ENCODE data around the gene HSPA2. TPM values are rescaled to one million over a fixed set of nuclear protein-coding genes. Genes with fewer than 3 reads are reported as not detected.

Gene HSPA2
- total RNA-seq, 2 donors from 2014 or later, result 4.1 to 8.2 TPM

GRCh38 chr14:64572386-64573104, 32.0 kb downstream of the HSPA2 start:
- DNase-seq (ENCODE audit: low spot score in 2 of 2), result no peak
- Mint-ChIP-seq H3K27ac (no peak overlapping the region), H3K9me3 (peaks cover 0 to 3% of the 10 kb centered on the region in 2 donors), H3K36me3 (no peaks in the 10 kb centered on the region)
- ATAC-seq, result no peak

- no peak for ATAC-seq
- Mint-ChIP-seq H3K36me3 (no peaks in the 10 kb centered on the region), H3K9me3 (peaks cover 0 to 3% of the 10 kb centered on the region in 2 donors), H3K27ac (no peak overlapping the region)
- no peak for DNase-seq (ENCODE audit: low spot score in 2 of 2)
Measured at GRCh38 chr14:64573109-64573508, 32.6 kb downstream of the HSPA2 start.

- ATAC-seq (no peak), DNase-seq (ENCODE audit: low spot score in 2 of 2) (no peak)
- H3K36me3 Mint-ChIP-seq, result no peaks in the 10 kb centered on the region
- no peak overlapping the region for H3K27ac Mint-ChIP-seq
- H3K9me3 Mint-ChIP-seq, result peaks cover 0 to 3% of the 10 kb centered on the region in 2 donors
Measured at GRCh38 chr14:64574371-64575107, 34.0 kb downstream of the HSPA2 start.

GRCh38 chr14:64577211-64577610, 36.7 kb downstream of the HSPA2 start:
- ATAC-seq (no peak), DNase-seq (ENCODE audit: low spot score in 2 of 2) (no peak)
- H3K9me3 Mint-ChIP-seq, result no peaks in the 10 kb centered on the region
- no peak overlapping the region for H3K27ac Mint-ChIP-seq
- no peaks in the 10 kb centered on the region for H3K36me3 Mint-ChIP-seq

GRCh38 chr14:64580467-64580866, 39.9 kb downstream of the HSPA2 start:
- H3K9me3 Mint-ChIP-seq, result no peaks in the 10 kb centered on the region
- H3K27ac Mint-ChIP-seq, result peak overlapping the region in 1 of 2 donors; percentile 6
- H3K36me3 Mint-ChIP-seq, result no peaks in the 10 kb centered on the region
- ATAC-seq, result no peak
- DNase-seq (ENCODE audit: low spot score in 2 of 2), result no peak

- Mint-ChIP-seq H3K9me3 (no peaks in the 10 kb centered on the region), H3K36me3 (no peaks in the 10 kb centered on the region), H3K27ac (peak overlapping the region in 1 of 2 donors; percentile 6)
- no peak for ATAC-seq
- DNase-seq (ENCODE audit: low spot score in 2 of 2), result no peak
Measured at GRCh38 chr14:64581363-64581762, 40.8 kb downstream of the HSPA2 start.

GRCh38 chr14:64581817-64582216, 41.3 kb downstream of the HSPA2 start:
- Mint-ChIP-seq H3K36me3 (no peaks in the 10 kb centered on the region), H3K27ac (no peak overlapping the region), H3K9me3 (no peaks in the 10 kb centered on the region)
- no peak for DNase-seq (ENCODE audit: low spot score in 2 of 2)
- no peak for ATAC-seq

GRCh38 chr14:64584190-64584589, 43.6 kb downstream of the HSPA2 start:
- Mint-ChIP-seq H3K9me3 (no peaks in the 10 kb centered on the region), H3K36me3 (no peaks in the 10 kb centered on the region), H3K27ac (no peak overlapping the region)
- ATAC-seq (no peak), DNase-seq (ENCODE audit: low spot score in 2 of 2) (no peak)

- H3K9me3 Mint-ChIP-seq, result no peaks in the 10 kb centered on the region
- H3K27ac Mint-ChIP-seq, result no peak overlapping the region
- no peaks in the 10 kb centered on the region for H3K36me3 Mint-ChIP-seq
- ATAC-seq (no peak), DNase-seq (ENCODE audit: low spot score in 2 of 2) (no peak)
Measured at GRCh38 chr14:64591809-64592208, 51.3 kb downstream of the HSPA2 start.

Other genes with a start within 250 kb of the HSPA2 start
- under 1 TPM; 0.14 to 0.39 TPM for gene ESR2, start 246.4 kb upstream of the HSPA2 start, total RNA-seq
- 100 to 1,000 TPM; 194 to 218 TPM for gene MTHFD1, start 152.4 kb upstream of the HSPA2 start, total RNA-seq
- gene AKAP5, start 75.2 kb upstream of the HSPA2 start, total RNA-seq, result 1 to 10 TPM; 1.4 to 1.8 TPM
- gene ZBTB25, start 36.9 kb upstream of the HSPA2 start, total RNA-seq, result 10 to 100 TPM; 38.1 to 50.7 TPM
- gene ZBTB1, start 36.0 kb upstream of the HSPA2 start, total RNA-seq, result 10 to 100 TPM; 49.6 to 69.7 TPM
- not detected for gene PPP1R36, start 9.2 kb downstream of the HSPA2 start, total RNA-seq
- gene PLEKHG3, start 163.7 kb downstream of the HSPA2 start, total RNA-seq, result 1 to 10 TPM in 1 of 2 donors, under 1 TPM in 1; 0.66 to 1.1 TPM

Measured in activated naive CD4-positive, alpha-beta T cell treated with anti-CD3 and anti-CD28 coated beads, Interleukin-2, amount 50 U/mL, for 72 hours (primary cell).